ENCODE measurements around the gene IDNK.

DNA sequence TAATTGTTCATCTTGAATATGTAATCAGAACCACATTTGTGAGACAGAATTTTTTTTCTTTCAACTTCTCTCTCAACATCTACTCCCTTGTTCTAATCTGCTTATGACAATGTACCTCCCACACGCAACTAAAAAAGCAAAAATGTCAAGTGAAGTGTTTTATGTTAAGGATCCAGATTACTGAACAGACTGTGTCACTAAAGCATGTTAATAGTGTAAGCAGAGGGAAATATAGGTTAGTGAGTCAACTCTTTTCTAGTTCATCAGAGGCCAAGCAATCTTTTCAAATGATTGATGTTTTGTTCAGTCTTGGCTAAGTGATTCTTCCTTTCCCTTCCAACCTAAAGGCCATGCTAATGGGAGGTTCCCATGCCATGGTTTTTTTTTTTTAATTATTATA lies 34.7 kb upstream of the IDNK start:
- TF ChIP-seq RAD21 (IDR thresholded peaks at IDR 0.05) (no peak), EGR1 (IDR thresholded peaks at IDR 0.05; ENCODE audit: low read depth in 2 of 2) (no peak), JUND (IDR thresholded peaks at IDR 0.05) (no peak), RXRA (IDR thresholded peaks at IDR 0.05) (no peak), HNF4A (conservative IDR thresholded peaks at IDR 0.05) (no peak), GABPA (IDR thresholded peaks at IDR 0.05 in 1 of 2, conservative IDR thresholded peaks at IDR 0.05 in 1 of 2) (no peak)
- TF ChIP-seq, protein P1, sequence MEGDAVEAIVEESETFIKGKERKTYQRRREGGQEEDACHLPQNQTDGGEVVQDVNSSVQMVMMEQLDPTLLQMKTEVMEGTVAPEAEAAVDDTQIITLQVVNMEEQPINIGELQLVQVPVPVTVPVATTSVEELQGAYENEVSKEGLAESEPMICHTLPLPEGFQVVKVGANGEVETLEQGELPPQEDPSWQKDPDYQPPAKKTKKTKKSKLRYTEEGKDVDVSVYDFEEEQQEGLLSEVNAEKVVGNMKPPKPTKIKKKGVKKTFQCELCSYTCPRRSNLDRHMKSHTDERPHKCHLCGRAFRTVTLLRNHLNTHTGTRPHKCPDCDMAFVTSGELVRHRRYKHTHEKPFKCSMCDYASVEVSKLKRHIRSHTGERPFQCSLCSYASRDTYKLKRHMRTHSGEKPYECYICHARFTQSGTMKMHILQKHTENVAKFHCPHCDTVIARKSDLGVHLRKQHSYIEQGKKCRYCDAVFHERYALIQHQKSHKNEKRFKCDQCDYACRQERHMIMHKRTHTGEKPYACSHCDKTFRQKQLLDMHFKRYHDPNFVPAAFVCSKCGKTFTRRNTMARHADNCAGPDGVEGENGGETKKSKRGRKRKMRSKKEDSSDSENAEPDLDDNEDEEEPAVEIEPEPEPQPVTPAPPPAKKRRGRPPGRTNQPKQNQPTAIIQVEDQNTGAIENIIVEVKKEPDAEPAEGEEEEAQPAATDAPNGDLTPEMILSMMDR (IDR thresholded peaks at IDR 0.05; ENCODE audit: low read depth, low read length, missing input control), result no peak
- TF ChIP-seq, protein P2, sequence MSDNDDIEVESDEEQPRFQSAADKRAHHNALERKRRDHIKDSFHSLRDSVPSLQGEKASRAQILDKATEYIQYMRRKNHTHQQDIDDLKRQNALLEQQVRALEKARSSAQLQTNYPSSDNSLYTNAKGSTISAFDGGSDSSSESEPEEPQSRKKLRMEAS (IDR thresholded peaks at IDR 0.05), result no peak
- TF ChIP-seq, protein P3, sequence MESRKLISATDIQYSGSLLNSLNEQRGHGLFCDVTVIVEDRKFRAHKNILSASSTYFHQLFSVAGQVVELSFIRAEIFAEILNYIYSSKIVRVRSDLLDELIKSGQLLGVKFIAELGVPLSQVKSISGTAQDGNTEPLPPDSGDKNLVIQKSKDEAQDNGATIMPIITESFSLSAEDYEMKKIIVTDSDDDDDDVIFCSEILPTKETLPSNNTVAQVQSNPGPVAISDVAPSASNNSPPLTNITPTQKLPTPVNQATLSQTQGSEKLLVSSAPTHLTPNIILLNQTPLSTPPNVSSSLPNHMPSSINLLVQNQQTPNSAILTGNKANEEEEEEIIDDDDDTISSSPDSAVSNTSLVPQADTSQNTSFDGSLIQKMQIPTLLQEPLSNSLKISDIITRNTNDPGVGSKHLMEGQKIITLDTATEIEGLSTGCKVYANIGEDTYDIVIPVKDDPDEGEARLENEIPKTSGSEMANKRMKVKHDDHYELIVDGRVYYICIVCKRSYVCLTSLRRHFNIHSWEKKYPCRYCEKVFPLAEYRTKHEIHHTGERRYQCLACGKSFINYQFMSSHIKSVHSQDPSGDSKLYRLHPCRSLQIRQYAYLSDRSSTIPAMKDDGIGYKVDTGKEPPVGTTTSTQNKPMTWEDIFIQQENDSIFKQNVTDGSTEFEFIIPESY (IDR thresholded peaks at IDR 0.05), result no peak
- TF ChIP-seq, protein P4, sequence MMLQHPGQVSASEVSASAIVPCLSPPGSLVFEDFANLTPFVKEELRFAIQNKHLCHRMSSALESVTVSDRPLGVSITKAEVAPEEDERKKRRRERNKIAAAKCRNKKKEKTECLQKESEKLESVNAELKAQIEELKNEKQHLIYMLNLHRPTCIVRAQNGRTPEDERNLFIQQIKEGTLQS (IDR thresholded peaks at IDR 0.05), result no peak
